ENCODE data around the gene PCSK5. TPM values are rescaled to one million over a fixed set of nuclear protein-coding genes. Genes with fewer than 3 reads are reported as not detected.

Gene PCSK5
- total RNA-seq, 2 experiments from 2014 or later = 14.4 to 15.2 TPM

DNA sequence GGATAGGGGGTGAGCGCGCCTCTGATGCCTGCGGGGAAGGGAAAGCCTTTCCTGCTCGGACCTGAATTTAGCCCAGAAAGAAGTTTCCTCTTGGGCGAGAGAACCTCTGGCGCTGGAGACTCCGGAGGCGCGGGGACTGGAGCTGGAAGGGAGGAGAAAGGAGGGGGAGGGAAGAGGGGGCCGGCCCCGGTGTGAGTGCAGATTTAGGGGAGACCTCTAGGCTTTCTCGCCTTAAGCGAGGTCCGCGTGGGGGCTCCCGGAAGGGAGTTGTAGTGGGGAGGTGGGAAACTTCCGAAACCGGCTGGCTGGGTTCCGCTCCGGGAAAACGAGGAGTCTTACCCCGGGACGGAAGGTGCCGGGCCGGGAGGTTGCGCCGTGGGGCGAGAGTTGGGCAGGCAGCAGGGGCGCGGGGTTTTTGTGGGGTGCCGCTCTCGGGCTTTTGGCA lies 1.3 kb downstream of the PCSK5 start:
- H3K36me3 Mint-ChIP-seq (ENCODE audit: low read depth) = peaks cover 15% of the 10 kb centered on the region
- Histone ChIP-seq H3K4me1 (ENCODE audit: insufficient read depth, low read length) (peaks cover 33% of the 10 kb centered on the region), H3K4me3 (ENCODE audit: low read length) (peak overlapping the region; percentile 76), H3K27me3 (ENCODE audit: control insufficient read depth in 1 of 2, insufficient read depth in 2 of 2, low read length in 2 of 2) (no peaks in the 10 kb centered on the region), H3K27ac (ENCODE audit: low read depth in 1 of 2, low read length in 2 of 2) (no peak overlapping the region), H3K36me3 (ENCODE audit: insufficient read depth, low read length) (no peaks in the 10 kb centered on the region), H3K9me3 (ENCODE audit: control insufficient read depth in 1 of 2, insufficient read depth in 1 of 2, low read length in 2 of 2) (peaks cover 0 to 3% of the 10 kb centered on the region in 2 experiments)
- ATAC-seq (ENCODE audit: poor library complexity) (no peak), DNase-seq (peak in 7 of 14 experiments; percentile 1 to 35 (median 10))
- H3K9me3 Mint-ChIP-seq = no peaks in the 10 kb centered on the region
- peak overlapping the region; percentile 93 for H3K4me3 Mint-ChIP-seq
- intact Hi-C loops (cut with DNase I, micrococcal nuclease) = loop anchor here (5.0 to 10.0 kb wide), 5 partner anchors 63 to 807 kb away; partner anchors contain the start of genes NMRK1 (in 1 of the 2) and OSTF1 (in 1 of the 2)
- H3K4me1 Mint-ChIP-seq (ENCODE audit: low read depth) = peaks cover 59% of the 10 kb centered on the region
- ChIA-PET CTCF (interaction anchor here (0.6 kb wide), 1 partner anchor 78 kb away, joined by 3 read pairs; no protein-coding TSS in a partner anchor), POLR2A (interaction anchor here (0.7 to 2.6 kb wide), 3 partner anchors 37 to 805 kb away, joined by 3 to 13 read pairs (median 4); no protein-coding TSS in a partner anchor)
- no peaks in the 10 kb centered on the region for H3K27me3 Mint-ChIP-seq
- H3K27ac Mint-ChIP-seq = peak overlapping the region; percentile 47
- TF ChIP-seq, protein P1, sequence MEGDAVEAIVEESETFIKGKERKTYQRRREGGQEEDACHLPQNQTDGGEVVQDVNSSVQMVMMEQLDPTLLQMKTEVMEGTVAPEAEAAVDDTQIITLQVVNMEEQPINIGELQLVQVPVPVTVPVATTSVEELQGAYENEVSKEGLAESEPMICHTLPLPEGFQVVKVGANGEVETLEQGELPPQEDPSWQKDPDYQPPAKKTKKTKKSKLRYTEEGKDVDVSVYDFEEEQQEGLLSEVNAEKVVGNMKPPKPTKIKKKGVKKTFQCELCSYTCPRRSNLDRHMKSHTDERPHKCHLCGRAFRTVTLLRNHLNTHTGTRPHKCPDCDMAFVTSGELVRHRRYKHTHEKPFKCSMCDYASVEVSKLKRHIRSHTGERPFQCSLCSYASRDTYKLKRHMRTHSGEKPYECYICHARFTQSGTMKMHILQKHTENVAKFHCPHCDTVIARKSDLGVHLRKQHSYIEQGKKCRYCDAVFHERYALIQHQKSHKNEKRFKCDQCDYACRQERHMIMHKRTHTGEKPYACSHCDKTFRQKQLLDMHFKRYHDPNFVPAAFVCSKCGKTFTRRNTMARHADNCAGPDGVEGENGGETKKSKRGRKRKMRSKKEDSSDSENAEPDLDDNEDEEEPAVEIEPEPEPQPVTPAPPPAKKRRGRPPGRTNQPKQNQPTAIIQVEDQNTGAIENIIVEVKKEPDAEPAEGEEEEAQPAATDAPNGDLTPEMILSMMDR (IDR thresholded peaks at IDR 0.05) = no peak

DNA sequence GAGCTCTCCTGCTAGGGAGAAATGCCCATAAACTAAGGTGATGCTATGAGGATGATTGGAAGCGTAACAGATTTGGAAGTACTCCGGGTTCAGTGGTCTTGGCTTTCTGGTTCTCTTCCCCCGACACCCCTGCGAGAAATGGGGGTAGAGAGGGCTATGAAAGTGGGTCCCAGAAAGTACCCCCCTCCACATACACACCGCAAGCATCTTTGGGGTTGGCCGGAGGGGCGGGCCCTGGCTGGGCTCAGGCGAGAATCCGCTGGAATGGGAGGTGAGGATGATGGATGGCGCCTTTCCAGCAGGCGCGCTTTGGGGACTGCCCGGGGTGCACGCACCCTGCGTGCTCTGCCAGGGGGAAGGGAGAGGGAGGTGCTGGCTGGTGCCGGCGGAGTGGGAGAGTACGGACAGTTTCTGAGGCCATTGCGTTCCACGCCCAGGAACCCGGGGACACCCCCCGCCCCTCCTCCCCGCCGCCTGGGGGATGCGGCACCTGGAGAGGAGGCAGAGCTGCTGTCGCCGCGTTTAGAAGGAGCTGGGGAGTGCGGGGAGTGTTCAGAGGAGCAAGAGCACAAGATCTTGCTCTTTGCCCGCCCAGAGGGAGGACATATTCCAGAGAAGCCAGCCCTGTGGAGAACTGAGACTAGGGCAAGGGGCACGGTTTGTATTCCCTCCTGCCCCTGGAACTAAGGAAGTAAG lies 1.9 kb downstream of the PCSK5 start:
- CTCF ChIA-PET = interaction anchor here (0.6 kb wide), 1 partner anchor 78 kb away, joined by 3 read pairs; no protein-coding TSS in a partner anchor

DNA sequence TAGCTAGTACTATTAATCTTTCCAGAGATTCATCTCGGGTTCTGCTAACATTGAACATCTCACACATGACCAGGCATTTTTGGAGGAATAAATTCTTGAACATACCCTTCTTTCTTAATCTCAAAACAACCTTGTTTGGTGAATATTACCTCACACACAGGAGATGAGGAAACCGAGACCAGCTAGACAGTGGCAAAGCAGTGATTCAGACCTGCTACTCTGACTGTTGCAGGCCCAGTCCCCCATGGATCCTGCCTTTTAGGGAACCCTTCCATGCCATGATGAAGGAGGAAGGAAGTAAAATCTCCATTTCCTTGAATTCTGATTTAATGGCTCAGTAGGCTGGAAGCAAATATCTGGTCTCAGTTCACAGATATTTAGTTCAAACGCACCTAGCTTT lies 2.6 kb downstream of the PCSK5 start:
- H3K4me1 ChIP-seq (ENCODE audit: insufficient read depth, low read length) = peaks cover 35% of the 10 kb centered on the region
- Mint-ChIP-seq H3K4me3 (peak overlapping the region; percentile 93), H3K36me3 (ENCODE audit: low read depth) (peaks cover 15% of the 10 kb centered on the region), H3K9me3 (no peaks in the 10 kb centered on the region), H3K27ac (no peak overlapping the region), H3K27me3 (no peaks in the 10 kb centered on the region), H3K4me1 (ENCODE audit: low read depth) (peaks cover 63% of the 10 kb centered on the region)
- no peak for ATAC-seq (ENCODE audit: poor library complexity)
- no peak overlapping the region for H3K27ac ChIP-seq (ENCODE audit: low read depth in 1 of 2, low read length in 2 of 2)
- CTCF ChIA-PET = no interaction called here
- POLR2A ChIA-PET = interaction anchor here (0.5 kb wide), 1 partner anchor 24 kb away, joined by 4 read pairs; no protein-coding TSS in a partner anchor
- intact Hi-C loops (cut with DNase I, micrococcal nuclease) = loop anchor here (5.0 to 10.0 kb wide), 5 partner anchors 62 to 808 kb away; partner anchors contain the start of genes NMRK1 (in 1 of the 2) and OSTF1 (in 1 of the 2)
- DNase-seq = peak in 2 of 14 experiments; percentile 38 to 40
- H3K36me3 ChIP-seq (ENCODE audit: insufficient read depth, low read length) = no peaks in the 10 kb centered on the region
- H3K4me3 ChIP-seq (ENCODE audit: low read length) = peak overlapping the region; percentile 76
- H3K9me3 ChIP-seq (ENCODE audit: control insufficient read depth in 1 of 2, insufficient read depth in 1 of 2, low read length in 2 of 2) = peaks cover 0 to 3% of the 10 kb centered on the region in 2 experiments
- no peaks in the 10 kb centered on the region for H3K27me3 ChIP-seq (ENCODE audit: control insufficient read depth in 1 of 2, insufficient read depth in 2 of 2, low read length in 2 of 2)
- TF ChIP-seq, protein P1 (IDR thresholded peaks at IDR 0.05) = no peak

More for the DNA sequence above, 1.9 kb downstream of the PCSK5 start:
- no peaks in the 10 kb centered on the region for H3K9me3 Mint-ChIP-seq
- Histone ChIP-seq H3K4me1 (ENCODE audit: insufficient read depth, low read length) (peaks cover 34% of the 10 kb centered on the region), H3K27ac (ENCODE audit: low read depth in 1 of 2, low read length in 2 of 2) (no peak overlapping the region), H3K36me3 (ENCODE audit: insufficient read depth, low read length) (no peaks in the 10 kb centered on the region), H3K4me3 (ENCODE audit: low read length) (peak overlapping the region; percentile 76), H3K9me3 (ENCODE audit: control insufficient read depth in 1 of 2, insufficient read depth in 1 of 2, low read length in 2 of 2) (peaks cover 0 to 3% of the 10 kb centered on the region in 2 experiments), H3K27me3 (ENCODE audit: control insufficient read depth in 1 of 2, insufficient read depth in 2 of 2, low read length in 2 of 2) (no peaks in the 10 kb centered on the region)
- TF ChIP-seq, protein P1 (IDR thresholded peaks at IDR 0.05) = no peak
- H3K27me3 Mint-ChIP-seq = no peaks in the 10 kb centered on the region
- no peak for ATAC-seq (ENCODE audit: poor library complexity)
- no peak overlapping the region for H3K27ac Mint-ChIP-seq
- DNase-seq = peak in 8 of 14 experiments; percentile 1 to 36 (median 8)
- POLR2A ChIA-PET = interaction anchor here (0.7 kb wide), 1 partner anchor 805 kb away, joined by 3 read pairs; no protein-coding TSS in a partner anchor
- H3K36me3 Mint-ChIP-seq (ENCODE audit: low read depth) = peaks cover 15% of the 10 kb centered on the region
- peaks cover 64% of the 10 kb centered on the region for H3K4me1 Mint-ChIP-seq (ENCODE audit: low read depth)
- intact Hi-C loops (cut with DNase I, micrococcal nuclease) = loop anchor here (5.0 to 10.0 kb wide), 5 partner anchors 62 to 808 kb away; partner anchors contain the start of genes NMRK1 (in 1 of the 2) and OSTF1 (in 1 of the 2)
- peak overlapping the region; percentile 93 for H3K4me3 Mint-ChIP-seq

Measured in CD4-positive, alpha-beta T cell (primary cell).